Tibial nerve (tissue), 4 donors: ENCODE results near the gene METRN. TPM values are rescaled to one million over a fixed set of nuclear protein-coding genes. Genes with fewer than 3 reads are reported as not detected.

Experiments
- DNase-seq, 2 donors: peaks; one replicate each; pipeline ENCODE4 v3.0.0-alpha.2; 2019; ENCODE audit warnings: low spot score in 2 of 2
- H3K27ac ChIP-seq, 4 donors: fragments of 200-600 bp; sonication (generic) in 3 of 4; one replicate each; pipeline ENCODE4 v1.5.1; 2017 to 2019; ENCODE audit warnings: mild to moderate bottlenecking in 1 of 4
- H3K27me3 ChIP-seq, 2 donors: fragments of 200-600 bp; sonication (generic) in 1 of 2; one replicate each; pipeline versions ENCODE4 v1.5.1 to v1.6.0; 2017 to 2019
- H3K36me3 ChIP-seq, 3 donors: fragments of 200-600 bp; sonication (generic); one replicate each; pipeline ENCODE4 v1.5.1; 2018 to 2019
- H3K4me1 ChIP-seq, 4 donors: fragments of 200-600 bp; sonication (generic) in 3 of 4; one replicate each; pipeline ENCODE4 v1.5.1; 2017 to 2019
- H3K4me3 ChIP-seq, 4 donors: fragments of 200-600 bp; sonication (generic) in 3 of 4; one replicate each; pipeline ENCODE4 v1.5.1; 2017 to 2019; ENCODE audit warnings: mild to moderate bottlenecking in 1 of 4, moderate library complexity in 1 of 4
- H3K9me3 ChIP-seq, 4 donors: fragments of 200-600 bp; sonication (generic) in 3 of 4; one replicate each; pipeline ENCODE4 v1.5.1; 2017 to 2019
- EP300 ChIP-seq, 2 donors: sonication (generic); formaldehyde crosslinking; IDR thresholded peaks; one replicate each; pipeline ENCODE4 v1.6.1; 2017; ENCODE audit warnings: antibody characterized with exemption in 2 of 2, mild to moderate bottlenecking in 1 of 2
- POLR2A ChIP-seq, 2 donors: fragments of 450-650 bp; IDR thresholded peaks; one replicate each; pipeline ENCODE4 v1.6.1; 2017; ENCODE audit warnings: antibody characterized with exemption in 2 of 2, mild to moderate bottlenecking in 2 of 2, moderate library complexity in 2 of 2
- WGBS, 2 donors: methylation state at CpG; one replicate each; pipeline ENCODE4 v1.1.5; 2018; 5-methylcytosine and 5-hydroxymethylcytosine counted together
- total RNA-seq, 4 donors: library from RNA; depleted of rRNA; stranded (reverse); fragments of >200 nt; gene quantifications; one replicate each; pipeline ENCODE4 v1.1.0, GENCODE V29; 2016
- TF ChIP-seq, protein P1 (sequence below), 5 experiments: fragments of 200-600 bp in 3 of 5; fragments of 450-650 bp in 2 of 5; sonication (generic) in 3 of 5; IDR thresholded peaks; one replicate each; pipeline ENCODE4 v1.5.1; 2016 to 2019; ENCODE audit warnings: antibody characterized with exemption in 5 of 5, mild to moderate bottlenecking in 3 of 5, moderate library complexity in 2 of 5

METRN gene
- total RNA-seq, 4 donors from 2014 or later = 78.8 to 131 (median 108) TPM

DNA sequence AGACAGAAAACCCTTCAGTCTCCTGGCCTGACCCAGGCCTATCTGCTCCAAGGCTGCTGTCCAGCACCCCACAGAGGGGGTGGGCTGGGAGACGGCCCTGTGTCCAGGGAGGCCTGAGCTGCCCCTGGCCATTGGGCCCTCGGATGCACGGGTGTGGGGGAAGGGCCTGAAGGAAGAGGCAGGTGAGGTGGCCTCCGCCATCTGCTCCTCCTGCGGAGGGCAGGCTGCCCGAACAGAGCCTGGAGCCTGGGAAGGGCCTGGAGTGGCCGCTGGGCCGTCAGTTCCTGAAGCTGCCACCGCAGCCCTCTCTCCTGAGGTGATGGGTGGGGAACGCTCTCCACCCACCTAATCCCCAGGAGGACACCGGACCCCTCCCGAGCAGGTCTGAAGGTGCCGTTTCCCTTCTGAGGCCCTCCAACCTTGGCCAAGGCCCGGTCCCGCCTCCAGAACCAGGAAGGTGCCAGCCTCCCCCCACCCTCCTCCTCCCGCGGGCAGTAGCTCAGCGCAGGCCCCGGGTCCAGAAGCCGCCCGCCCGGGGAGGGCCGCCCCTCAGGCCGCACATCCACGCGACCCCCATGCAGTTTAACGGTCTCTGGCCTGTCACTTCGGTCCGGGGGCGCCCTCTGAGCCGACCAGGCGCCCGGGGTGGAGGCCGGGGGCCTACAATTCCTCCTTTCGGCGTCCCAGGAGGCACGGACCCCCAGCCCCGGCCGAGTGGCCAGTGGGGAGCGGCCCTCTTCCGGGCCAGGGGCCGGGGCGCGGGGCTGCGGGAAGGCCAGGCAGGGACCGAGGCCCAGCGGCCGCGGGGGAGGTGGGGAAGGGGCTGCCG lies 10.2 kb upstream of the METRN start:
- TF ChIP-seq EP300 (IDR thresholded peaks at IDR 0.05) (no peak), POLR2A (IDR thresholded peaks at IDR 0.05) (no peak)
- TF ChIP-seq, protein P1, sequence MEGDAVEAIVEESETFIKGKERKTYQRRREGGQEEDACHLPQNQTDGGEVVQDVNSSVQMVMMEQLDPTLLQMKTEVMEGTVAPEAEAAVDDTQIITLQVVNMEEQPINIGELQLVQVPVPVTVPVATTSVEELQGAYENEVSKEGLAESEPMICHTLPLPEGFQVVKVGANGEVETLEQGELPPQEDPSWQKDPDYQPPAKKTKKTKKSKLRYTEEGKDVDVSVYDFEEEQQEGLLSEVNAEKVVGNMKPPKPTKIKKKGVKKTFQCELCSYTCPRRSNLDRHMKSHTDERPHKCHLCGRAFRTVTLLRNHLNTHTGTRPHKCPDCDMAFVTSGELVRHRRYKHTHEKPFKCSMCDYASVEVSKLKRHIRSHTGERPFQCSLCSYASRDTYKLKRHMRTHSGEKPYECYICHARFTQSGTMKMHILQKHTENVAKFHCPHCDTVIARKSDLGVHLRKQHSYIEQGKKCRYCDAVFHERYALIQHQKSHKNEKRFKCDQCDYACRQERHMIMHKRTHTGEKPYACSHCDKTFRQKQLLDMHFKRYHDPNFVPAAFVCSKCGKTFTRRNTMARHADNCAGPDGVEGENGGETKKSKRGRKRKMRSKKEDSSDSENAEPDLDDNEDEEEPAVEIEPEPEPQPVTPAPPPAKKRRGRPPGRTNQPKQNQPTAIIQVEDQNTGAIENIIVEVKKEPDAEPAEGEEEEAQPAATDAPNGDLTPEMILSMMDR (IDR thresholded peaks at IDR 0.05) = no peak
- Histone ChIP-seq H3K9me3 (no peaks in the 10 kb centered on the region), H3K27me3 (peaks cover 2 to 93% of the 10 kb centered on the region in 2 donors), H3K36me3 (no peaks in the 10 kb centered on the region), H3K4me3 (peak overlapping the region in 1 of 4 donors; percentile 44), H3K27ac (peak overlapping the region in 1 of 4 donors; percentile 20), H3K4me1 (peaks cover 0 to 42% (median 4%) of the 10 kb centered on the region in 4 donors)
- WGBS, 2 donors = 8 to 29% methylated on average over 20 to 35 of the region's 50 CpGs
- DNase-seq = no peak

DNA sequence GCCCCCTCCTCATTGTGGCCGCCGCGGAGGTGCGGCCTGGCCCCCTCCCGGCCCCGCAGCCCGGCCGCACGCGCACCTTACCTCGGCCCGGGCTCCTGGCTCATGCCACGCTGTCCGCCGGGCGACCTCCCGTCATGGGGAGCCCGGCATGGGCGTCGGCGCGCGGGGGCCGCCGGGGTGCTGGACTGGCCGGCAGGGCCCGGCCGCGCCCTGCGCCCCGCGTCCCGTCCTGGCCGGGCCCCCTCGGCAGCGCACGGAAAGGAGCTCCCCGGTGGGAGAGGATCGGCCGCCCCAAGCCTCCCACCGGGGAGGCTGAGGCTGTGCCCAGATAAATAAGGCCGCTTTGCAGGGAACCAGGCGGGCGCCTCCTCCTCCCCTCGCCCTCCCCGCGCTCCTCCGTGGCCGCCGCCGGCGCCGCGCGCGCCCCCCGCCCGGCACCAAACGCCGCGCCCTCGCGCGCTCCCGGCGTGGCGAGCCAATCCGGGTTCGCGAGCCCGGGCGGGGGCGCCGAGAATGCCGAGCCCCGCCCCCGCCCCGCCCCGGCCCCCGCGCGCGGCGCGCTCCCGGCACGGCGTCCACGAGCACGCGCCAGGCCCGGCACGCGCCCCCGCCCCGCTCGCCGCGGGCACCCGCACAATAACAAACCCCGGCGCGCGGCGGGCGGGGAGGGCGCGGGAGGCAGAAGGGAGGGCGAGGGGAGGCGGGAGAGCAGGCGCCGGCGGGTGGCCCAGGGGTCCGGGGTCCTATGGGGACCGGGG lies 9.3 kb upstream of the METRN start, which contains the start of gene FBXL16:
FBXL16 (minus strand) TSS at position 371 of the 758 bp plus-strand sequence. CDS start 8,396 bp downstream, outside the sequence.
- H3K27me3 ChIP-seq = peaks cover 2 to 93% of the 10 kb centered on the region in 2 donors
- peak within 1 kb of the TSS in 1 of 4 donors; percentile 44 for H3K4me3 ChIP-seq
- 1% methylated on average over 23 to 37 of the region's 115 CpGs for WGBS, 2 donors
- TF ChIP-seq EP300 (IDR thresholded peaks at IDR 0.05) (no peak), POLR2A (IDR thresholded peaks at IDR 0.05) (no peak)
- TF ChIP-seq, protein P1 (IDR thresholded peaks at IDR 0.05) = no peak
- H3K4me1 ChIP-seq = peaks cover 0 to 46% (median 4%) of the 10 kb centered on the region in 4 donors
- no peak for DNase-seq
- no peaks in the 10 kb centered on the region for H3K36me3 ChIP-seq
- H3K27ac ChIP-seq = peak within 1 kb of the TSS in 1 of 4 donors; percentile 50
- no peaks in the 10 kb centered on the region for H3K9me3 ChIP-seq

- WGBS, 2 donors = 5 to 10% methylated on average over 21 to 33 of the region's 49 CpGs
- H3K4me3 ChIP-seq = peak overlapping the region in 1 of 4 donors; percentile 44
- no peaks in the 10 kb centered on the region for H3K9me3 ChIP-seq
- H3K36me3 ChIP-seq = no peaks in the 10 kb centered on the region
- H3K27me3 ChIP-seq = peaks cover 2 to 93% of the 10 kb centered on the region in 2 donors
- DNase-seq = no peak
- H3K4me1 ChIP-seq = peaks cover 0 to 41% (median 4%) of the 10 kb centered on the region in 4 donors
- peak overlapping the region in 1 of 4 donors; percentile 50 for H3K27ac ChIP-seq
- TF ChIP-seq, protein P1 (IDR thresholded peaks at IDR 0.05) = no peak
- TF ChIP-seq EP300 (IDR thresholded peaks at IDR 0.05) (no peak), POLR2A (IDR thresholded peaks at IDR 0.05) (no peak)
Observed at GRCh38 chr16:706189-707061, 8.5 kb upstream of the METRN start.

GRCh38 chr16:707062-707538 lies 7.8 kb upstream of the METRN start:
- Histone ChIP-seq H3K4me1 (peaks cover 0 to 47% (median 7%) of the 10 kb centered on the region in 4 donors), H3K36me3 (no peaks in the 10 kb centered on the region), H3K27me3 (peaks cover 2 to 88% of the 10 kb centered on the region in 2 donors), H3K27ac (peak overlapping the region in 1 of 4 donors; percentile 50), H3K4me3 (peak overlapping the region in 1 of 4 donors; percentile 44), H3K9me3 (no peaks in the 10 kb centered on the region)
- no peak for DNase-seq
- 24 to 25% methylated on average over 14 of the region's 14 CpGs for WGBS, 2 donors
- TF ChIP-seq POLR2A (IDR thresholded peaks at IDR 0.05) (no peak), EP300 (IDR thresholded peaks at IDR 0.05) (no peak)
- TF ChIP-seq, protein P1 (IDR thresholded peaks at IDR 0.05) = no peak
